Central memory CD8-positive, alpha-beta T cell (primary cell): ENCODE results near the gene DPP6.

Source experiments
- ATAC-seq: fragments of 150-1000 bp; cut with Tn5 transposase; replicated peaks from 2 replicates; pipeline ENCODE4 v1.10.0; 2022; ENCODE audit warnings: mild to moderate bottlenecking, moderate FRiP score, moderate number of reproducible peaks; ENCODE audit not compliant: poor library complexity, severe bottlenecking; ENCODE audit errors: extremely low read depth
- DNase-seq, 2 donors: peaks; one replicate each; pipeline ENCODE4 v3.0.0; 2021; ENCODE audit warnings: low spot score in 2 of 2
- H3K27ac Mint-ChIP-seq: one replicate; pipeline ENCODE4 v1.8.0; 2022; ENCODE audit warnings: low read depth, mild to moderate bottlenecking, moderate library complexity, mixed read lengths
- H3K27me3 Mint-ChIP-seq: one replicate; pipeline ENCODE4 v1.8.0; 2022; ENCODE audit warnings: mixed read lengths
- H3K36me3 Mint-ChIP-seq: one replicate; pipeline ENCODE4 v1.8.0; 2022; ENCODE audit warnings: mild to moderate bottlenecking, moderate library complexity, mixed read lengths; ENCODE audit not compliant: insufficient read depth
- H3K4me1 Mint-ChIP-seq: one replicate; pipeline ENCODE4 v1.8.0; 2022; ENCODE audit warnings: mixed read lengths
- H3K4me3 Mint-ChIP-seq: one replicate; pipeline ENCODE4 v1.8.0; 2022; ENCODE audit warnings: mild to moderate bottlenecking, moderate library complexity, mixed read lengths
- H3K9me3 Mint-ChIP-seq: one replicate; pipeline ENCODE4 v1.8.0; 2022; ENCODE audit warnings: mixed read lengths

DPP6 gene

DNA sequence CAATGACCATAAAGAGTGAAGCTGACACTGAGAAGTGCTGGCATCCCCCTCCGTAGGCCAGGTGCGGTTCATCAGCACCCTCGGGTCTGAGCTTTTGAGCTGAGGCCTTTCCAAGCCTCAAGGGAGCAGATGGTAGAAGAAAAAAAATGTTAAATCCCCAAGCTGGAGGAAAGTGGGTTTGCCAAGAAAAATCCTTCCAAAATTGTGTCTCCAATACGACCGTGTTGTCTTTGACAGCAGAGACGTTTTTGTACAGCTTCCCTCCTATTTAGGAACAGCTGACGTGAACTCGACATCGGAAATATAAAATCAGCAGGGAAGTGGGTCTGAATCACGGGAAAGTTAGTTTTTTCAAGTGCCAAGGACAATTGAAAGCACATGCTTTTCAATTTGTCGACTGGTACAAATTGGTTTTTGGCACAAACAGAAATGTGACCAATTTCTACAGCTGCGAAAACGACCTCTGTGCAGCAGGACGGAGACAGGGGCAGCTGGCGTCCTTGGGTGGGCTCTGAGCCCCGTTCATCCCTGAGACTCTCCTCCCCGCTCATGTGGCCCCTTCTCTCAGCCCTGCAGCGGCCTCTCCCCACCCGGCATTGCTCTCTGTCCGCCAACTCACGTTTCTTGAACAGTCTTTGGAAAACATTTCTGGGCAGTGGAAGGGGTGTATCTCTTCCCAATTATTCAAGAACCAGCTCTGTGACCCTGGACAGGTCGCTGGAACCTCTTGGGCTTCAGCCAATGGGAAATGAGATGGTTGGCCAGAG, 860.9 kb downstream of the DPP6 start:
- H3K9me3 Mint-ChIP-seq, result no peaks in the 10 kb centered on the region
- ATAC-seq, result no peak
- H3K36me3 Mint-ChIP-seq, result no peaks in the 10 kb centered on the region
- no peak overlapping the region for H3K4me3 Mint-ChIP-seq
- H3K27ac Mint-ChIP-seq, result no peak overlapping the region
- peaks cover 6% of the 10 kb centered on the region for H3K4me1 Mint-ChIP-seq
- H3K27me3 Mint-ChIP-seq, result peaks cover 30% of the 10 kb centered on the region
- DNase-seq, result no peak

DNA sequence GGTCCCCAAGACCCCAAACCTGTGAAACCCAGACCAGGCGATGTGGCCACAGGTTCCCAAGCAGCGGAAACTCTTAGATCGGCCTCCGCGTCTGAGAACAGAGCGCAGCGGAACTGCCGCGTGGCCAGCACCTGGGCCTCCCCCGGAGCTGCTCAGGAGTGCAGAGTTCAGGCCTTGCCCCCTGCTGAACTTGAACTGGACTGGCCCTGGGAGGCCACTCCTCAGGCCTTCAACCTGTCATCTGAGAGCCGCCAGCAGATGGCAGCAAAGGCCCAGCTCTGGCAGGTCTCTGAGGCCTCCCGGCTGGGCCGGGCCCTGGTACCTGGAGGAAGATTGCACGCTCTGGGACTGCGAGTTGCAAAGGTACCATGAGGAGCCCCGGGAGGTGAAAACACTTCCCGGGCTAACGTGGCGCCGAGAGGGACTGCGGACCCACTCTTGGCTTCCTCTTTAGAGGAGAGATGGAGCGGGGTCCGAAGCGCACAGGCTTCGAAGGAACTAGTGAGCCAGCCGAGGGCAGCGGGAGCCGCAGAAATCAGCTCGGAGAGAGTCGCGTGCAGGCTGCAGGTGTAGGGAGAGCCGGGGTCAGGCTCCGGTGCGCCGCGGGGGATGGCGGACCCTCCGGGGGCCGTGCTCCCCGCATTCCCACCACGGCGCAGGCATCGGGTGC, 861.6 kb downstream of the DPP6 start:
- Mint-ChIP-seq H3K4me1 (peaks cover 6% of the 10 kb centered on the region), H3K27ac (no peak overlapping the region), H3K36me3 (no peaks in the 10 kb centered on the region), H3K9me3 (no peaks in the 10 kb centered on the region), H3K4me3 (peak overlapping the region; percentile 75), H3K27me3 (peaks cover 23% of the 10 kb centered on the region)
- peak; percentile 72 to 85 for DNase-seq
- ATAC-seq, result peak; percentile 90

DNA sequence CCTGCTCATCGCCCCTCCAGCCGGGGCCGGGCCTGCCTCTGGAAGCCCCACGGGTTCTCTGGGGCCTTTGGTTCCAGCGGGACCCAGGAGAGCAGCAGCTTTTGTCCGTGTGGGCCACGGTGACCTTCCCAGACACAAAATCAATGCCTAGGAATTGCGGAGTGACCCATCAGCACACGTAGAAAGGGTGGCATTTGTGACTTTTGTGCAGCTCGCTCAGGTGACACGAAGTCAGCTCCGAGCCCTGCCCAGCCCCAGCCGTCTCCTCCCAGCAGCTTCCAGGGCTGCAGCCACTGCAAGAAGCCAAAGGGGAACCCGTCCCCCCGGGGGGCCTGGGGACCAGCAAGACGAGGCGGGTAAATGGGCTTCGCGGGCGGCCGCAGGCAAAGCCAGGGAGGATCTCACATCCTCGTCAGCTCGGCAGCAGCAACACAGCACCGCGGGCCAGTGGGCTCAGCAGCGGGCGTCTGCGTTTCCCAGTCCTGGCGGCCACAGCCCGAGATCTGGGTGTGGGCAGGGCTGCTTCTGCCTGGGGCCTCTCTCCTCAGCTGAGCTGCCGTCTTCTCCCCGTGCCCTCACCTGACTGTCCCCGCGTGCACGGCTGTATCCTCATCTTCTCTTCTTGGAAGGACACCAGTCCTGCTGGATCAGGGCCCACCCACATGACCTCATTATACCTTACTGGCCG, 862.3 kb downstream of the DPP6 start:
- Mint-ChIP-seq H3K9me3 (no peaks in the 10 kb centered on the region), H3K36me3 (no peaks in the 10 kb centered on the region), H3K4me1 (peaks cover 6% of the 10 kb centered on the region), H3K4me3 (peak overlapping the region; percentile 20), H3K27ac (no peak overlapping the region), H3K27me3 (peaks cover 16% of the 10 kb centered on the region)
- ATAC-seq, result no peak
- DNase-seq, result no peak

DNA sequence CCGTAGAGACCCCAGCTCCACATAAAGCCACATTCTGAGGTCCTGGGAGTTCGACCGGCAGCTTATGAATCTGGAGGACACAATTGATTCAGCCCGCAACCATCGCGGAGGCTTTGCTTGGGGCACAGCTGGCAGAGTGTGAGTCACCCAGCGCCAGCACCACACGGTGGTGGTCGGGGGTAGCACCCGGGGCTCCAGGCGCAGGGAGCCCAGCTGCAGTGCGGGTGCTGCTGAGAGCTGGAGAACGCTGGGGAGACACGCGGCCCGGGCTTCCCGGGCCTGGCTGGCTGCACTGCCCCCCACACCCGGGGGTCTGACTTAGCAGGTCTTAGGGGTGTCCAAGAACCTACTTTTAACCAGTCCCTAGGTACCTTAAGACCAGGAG, 862.8 kb downstream of the DPP6 start:
- Mint-ChIP-seq H3K27me3 (peaks cover 11% of the 10 kb centered on the region), H3K4me1 (peaks cover 6% of the 10 kb centered on the region), H3K36me3 (no peaks in the 10 kb centered on the region), H3K27ac (no peak overlapping the region), H3K9me3 (no peaks in the 10 kb centered on the region), H3K4me3 (peak overlapping the region; percentile 20)
- DNase-seq (no peak), ATAC-seq (no peak)

DNA sequence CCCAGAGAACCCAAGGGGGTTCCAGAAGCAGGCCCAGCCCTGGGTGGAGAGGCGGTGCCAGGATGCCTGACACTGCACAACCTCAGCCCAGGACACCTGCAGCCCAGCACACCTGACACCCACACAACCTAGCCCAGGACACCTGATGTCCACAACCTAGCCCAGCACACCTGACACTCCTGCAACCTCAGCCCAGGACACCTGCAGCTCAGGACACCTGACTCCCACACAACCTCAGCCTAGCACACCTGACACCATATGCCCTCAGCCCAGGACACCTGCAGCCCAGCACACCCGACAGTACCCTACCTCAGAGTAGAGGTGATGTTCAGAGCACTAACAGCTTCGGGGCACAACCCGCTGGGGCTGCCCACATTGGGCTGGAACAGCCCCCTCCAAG, 863.4 kb downstream of the DPP6 start:
- Mint-ChIP-seq H3K36me3 (no peaks in the 10 kb centered on the region), H3K27me3 (peaks cover 10% of the 10 kb centered on the region), H3K9me3 (no peaks in the 10 kb centered on the region), H3K27ac (no peak overlapping the region), H3K4me3 (no peak overlapping the region), H3K4me1 (peaks cover 6% of the 10 kb centered on the region)
- no peak for DNase-seq
- ATAC-seq, result no peak

DNA sequence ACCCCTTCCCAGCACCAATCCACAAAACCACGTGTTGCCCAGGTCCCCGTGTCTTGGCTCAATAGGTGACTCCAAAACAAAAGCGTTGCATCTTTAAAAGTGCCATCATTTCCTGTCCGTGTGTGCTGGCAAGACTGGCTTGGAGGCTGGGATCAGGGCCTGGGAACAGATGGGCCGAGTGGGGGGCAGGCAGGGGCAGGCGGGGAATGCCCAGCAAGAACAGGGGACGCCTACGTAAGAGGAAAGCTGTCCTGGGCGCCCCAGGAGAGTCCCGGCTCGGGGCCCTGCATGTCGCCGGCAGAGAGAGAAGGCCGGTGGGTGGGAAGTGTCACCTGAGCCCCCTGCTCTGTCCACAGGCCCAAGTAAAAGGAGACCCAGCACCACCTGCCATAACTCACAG, 864.2 kb downstream of the DPP6 start:
- H3K27me3 Mint-ChIP-seq, result peaks cover 10% of the 10 kb centered on the region
- H3K27ac Mint-ChIP-seq, result no peak overlapping the region
- ATAC-seq (no peak), DNase-seq (no peak)
- no peak overlapping the region for H3K4me3 Mint-ChIP-seq
- H3K36me3 Mint-ChIP-seq, result no peaks in the 10 kb centered on the region
- H3K4me1 Mint-ChIP-seq, result peaks cover 6% of the 10 kb centered on the region
- H3K9me3 Mint-ChIP-seq, result no peaks in the 10 kb centered on the region

DNA sequence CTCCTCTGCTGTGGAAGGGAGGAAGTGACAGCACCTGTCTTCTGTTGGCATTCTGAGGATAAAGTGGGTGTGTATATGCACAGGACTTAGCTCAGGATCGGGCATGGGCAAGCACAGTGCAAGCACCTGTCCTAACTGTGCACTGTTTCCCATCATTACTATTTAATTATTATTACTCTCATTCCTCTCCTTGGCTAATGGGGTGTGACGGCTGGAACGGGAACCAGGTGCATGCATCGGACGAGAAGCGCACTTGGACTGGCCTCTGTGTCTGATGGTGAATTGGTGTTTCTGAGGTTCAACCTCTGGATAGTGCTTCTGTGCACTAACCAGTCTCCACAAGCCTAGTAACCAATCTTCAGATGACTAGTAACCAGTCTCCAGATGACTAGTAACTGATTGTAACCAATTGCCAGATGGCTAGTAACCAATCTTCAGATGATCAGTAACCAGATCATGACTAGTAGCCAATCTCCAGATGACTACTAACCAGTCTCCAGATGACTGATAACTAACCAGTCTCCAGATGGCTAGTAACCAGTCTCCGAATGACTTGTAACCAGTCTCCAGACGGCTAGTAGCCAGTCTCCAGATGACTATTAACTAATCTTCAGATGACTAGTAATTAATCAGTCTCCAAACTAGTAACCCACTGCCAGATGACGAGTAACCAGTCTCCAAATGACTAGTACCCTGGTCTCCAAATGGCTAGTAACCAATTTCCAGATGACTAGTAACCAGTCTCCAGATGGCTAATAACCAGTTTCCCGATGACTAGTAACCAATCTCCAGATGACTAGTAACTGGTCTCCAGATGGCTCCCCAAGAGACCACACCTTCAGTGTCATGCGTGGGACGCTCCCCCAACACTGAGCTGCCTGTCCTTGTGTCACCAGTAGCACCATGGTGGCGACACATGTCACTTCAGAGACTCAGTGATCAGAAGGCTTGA, 864.9 kb downstream of the DPP6 start:
- H3K4me3 Mint-ChIP-seq, result no peak overlapping the region
- H3K4me1 Mint-ChIP-seq, result peaks cover 6% of the 10 kb centered on the region
- H3K9me3 Mint-ChIP-seq, result no peaks in the 10 kb centered on the region
- H3K27me3 Mint-ChIP-seq, result peaks cover 10% of the 10 kb centered on the region
- no peak for DNase-seq
- ATAC-seq, result no peak
- H3K36me3 Mint-ChIP-seq, result no peaks in the 10 kb centered on the region
- no peak overlapping the region for H3K27ac Mint-ChIP-seq

DNA sequence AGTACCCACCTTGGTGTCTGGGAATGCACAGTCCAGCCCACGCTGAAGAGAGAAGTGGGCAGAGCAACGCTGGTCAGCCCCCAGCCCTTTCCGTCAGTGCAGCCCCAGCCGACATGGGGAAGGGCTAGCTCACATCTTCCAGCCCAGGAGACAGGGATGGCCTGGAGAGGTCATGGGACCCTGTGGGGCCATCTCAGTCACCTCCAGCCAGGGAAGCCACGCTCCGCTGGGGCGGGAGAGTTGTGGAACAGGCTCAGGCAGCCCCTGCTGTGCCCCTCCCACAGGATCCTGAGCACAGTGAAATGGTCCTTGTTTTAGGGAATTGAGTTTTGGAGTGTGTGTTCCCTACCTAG, 865.6 kb downstream of the DPP6 start:
- Mint-ChIP-seq H3K27ac (no peak overlapping the region), H3K36me3 (no peaks in the 10 kb centered on the region), H3K27me3 (peaks cover 10% of the 10 kb centered on the region), H3K4me1 (peaks cover 6% of the 10 kb centered on the region), H3K9me3 (no peaks in the 10 kb centered on the region), H3K4me3 (no peak overlapping the region)
- no peak for DNase-seq
- ATAC-seq, result no peak

DNA sequence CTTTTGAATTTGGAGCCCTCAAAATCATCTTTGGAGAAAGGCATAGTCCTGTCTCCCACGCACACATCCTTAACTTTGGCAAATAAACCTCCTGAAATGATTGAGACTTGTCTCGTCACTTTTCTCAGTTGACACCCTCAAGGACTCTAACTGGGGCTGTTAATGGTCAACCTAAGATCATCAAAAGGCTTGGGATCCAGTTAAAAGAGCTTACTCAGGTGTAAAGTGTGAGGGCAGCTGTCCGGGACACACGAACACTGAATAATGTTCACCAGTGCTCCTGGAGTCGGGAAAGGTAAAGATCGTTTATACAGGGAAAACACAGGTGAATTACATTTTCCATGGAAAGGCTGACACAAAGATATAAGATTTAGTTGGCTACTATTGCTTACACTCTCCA, 866.1 kb downstream of the DPP6 start:
- ATAC-seq (no peak), DNase-seq (no peak)
- Mint-ChIP-seq H3K27ac (no peak overlapping the region), H3K27me3 (peaks cover 10% of the 10 kb centered on the region), H3K36me3 (no peaks in the 10 kb centered on the region), H3K4me3 (no peak overlapping the region), H3K9me3 (no peaks in the 10 kb centered on the region), H3K4me1 (peaks cover 6% of the 10 kb centered on the region)

DNA sequence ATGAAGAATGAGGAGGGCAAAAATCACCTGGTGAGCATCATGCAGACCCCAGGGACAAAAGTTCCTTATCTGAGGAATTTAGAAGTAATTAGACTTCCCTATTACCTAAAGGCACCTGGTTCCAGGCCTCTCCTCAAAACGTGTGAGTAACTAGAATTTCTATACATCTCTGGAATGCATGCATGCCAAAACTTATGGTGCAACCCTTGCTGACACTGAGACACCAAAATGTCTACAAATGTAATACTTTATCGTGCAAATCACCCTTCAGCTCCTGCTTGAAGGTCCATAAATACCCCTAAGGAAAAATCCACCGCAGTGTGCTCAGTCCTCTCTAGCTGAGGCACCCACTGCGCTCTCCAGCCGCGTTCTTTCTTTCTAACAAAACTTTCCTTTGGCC, 866.5 kb downstream of the DPP6 start:
- Mint-ChIP-seq H3K27me3 (peaks cover 10% of the 10 kb centered on the region), H3K4me3 (no peak overlapping the region), H3K9me3 (no peaks in the 10 kb centered on the region), H3K36me3 (no peaks in the 10 kb centered on the region), H3K27ac (no peak overlapping the region), H3K4me1 (peaks cover 4% of the 10 kb centered on the region)
- ATAC-seq (no peak), DNase-seq (no peak)

DNA sequence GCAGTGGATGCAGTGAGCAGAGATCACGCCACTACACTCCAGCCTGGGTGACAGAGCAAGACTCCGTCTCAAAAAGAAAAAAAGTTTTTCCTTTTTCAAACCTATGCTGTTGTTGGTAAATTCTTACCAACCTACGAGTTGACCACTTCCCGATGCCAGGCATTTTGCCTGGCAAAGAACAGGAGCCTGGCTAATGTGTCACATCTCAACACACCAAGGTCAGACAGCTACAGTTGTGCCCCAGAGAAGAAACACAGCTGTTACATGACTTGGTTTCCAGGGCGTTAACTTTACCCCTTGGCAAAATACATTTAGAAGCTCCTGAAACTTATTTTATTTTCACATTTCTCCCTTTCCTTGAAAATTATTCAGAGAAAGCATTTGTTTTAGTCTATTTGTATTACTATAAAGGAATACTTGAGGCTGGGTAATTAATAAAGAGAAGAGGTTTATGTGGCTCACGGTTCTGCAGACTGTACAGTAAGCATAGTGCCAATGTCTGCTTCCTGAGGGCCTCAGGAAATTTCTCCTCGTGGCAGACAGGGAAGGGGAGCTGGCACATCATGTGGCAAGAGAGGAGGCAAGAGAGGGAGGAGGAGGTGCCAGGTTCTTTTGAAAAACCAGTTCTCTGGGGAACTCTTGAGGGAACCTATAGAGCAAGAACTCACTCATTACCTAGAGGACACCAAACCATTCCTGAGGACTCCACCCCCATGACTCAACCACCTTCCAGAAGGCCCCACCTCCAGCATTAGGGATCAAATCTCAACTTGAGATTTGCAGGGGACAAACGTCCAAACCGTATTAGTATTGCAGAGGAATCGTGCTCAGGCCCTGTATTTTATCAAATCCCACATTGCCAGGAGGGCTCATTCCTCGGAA, 867.4 kb downstream of the DPP6 start:
- Mint-ChIP-seq H3K4me1 (no peaks in the 10 kb centered on the region), H3K36me3 (no peaks in the 10 kb centered on the region), H3K9me3 (no peaks in the 10 kb centered on the region), H3K4me3 (no peak overlapping the region), H3K27me3 (peaks cover 10% of the 10 kb centered on the region), H3K27ac (no peak overlapping the region)
- ATAC-seq (no peak), DNase-seq (no peak)
